ENCODE measurements around the gene MLNR. TPM values are rescaled to one million over a fixed set of nuclear protein-coding genes. Genes with fewer than 3 reads are reported as not detected.

The MLNR gene
- total and polyA plus RNA-seq, 9 of the 15 experiments (the other 6 are each of a cell fraction or from before 2014, with no cell fraction given): not detected

DNA sequence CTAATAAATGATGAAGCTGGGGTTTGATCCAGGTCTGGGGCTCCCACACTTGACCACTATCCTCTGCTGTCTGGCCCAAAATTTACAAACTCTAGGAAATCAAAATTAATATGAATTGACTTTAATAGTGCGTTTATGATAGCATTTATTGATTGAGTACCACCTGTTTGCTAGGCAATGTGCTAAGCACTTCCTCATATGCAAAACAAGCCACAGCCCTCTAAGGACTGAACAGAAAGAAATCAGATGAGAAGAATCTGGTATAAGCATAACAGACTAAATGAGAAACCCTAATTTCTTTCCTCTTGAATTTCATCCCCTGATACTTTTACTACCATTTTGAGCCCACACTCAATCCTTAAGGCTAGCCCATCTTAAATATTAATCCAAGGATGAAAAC is 6.6 kb upstream of the MLNR start:
- in situ Hi-C loops (cut with MboI): no loop called here
- FAIRE-seq: no peak
- no peak for TF ChIP-seq SFPQ (IDR thresholded peaks at IDR 0.05; ENCODE audit: low read depth, low read length)
- TF ChIP-seq, protein P1, sequence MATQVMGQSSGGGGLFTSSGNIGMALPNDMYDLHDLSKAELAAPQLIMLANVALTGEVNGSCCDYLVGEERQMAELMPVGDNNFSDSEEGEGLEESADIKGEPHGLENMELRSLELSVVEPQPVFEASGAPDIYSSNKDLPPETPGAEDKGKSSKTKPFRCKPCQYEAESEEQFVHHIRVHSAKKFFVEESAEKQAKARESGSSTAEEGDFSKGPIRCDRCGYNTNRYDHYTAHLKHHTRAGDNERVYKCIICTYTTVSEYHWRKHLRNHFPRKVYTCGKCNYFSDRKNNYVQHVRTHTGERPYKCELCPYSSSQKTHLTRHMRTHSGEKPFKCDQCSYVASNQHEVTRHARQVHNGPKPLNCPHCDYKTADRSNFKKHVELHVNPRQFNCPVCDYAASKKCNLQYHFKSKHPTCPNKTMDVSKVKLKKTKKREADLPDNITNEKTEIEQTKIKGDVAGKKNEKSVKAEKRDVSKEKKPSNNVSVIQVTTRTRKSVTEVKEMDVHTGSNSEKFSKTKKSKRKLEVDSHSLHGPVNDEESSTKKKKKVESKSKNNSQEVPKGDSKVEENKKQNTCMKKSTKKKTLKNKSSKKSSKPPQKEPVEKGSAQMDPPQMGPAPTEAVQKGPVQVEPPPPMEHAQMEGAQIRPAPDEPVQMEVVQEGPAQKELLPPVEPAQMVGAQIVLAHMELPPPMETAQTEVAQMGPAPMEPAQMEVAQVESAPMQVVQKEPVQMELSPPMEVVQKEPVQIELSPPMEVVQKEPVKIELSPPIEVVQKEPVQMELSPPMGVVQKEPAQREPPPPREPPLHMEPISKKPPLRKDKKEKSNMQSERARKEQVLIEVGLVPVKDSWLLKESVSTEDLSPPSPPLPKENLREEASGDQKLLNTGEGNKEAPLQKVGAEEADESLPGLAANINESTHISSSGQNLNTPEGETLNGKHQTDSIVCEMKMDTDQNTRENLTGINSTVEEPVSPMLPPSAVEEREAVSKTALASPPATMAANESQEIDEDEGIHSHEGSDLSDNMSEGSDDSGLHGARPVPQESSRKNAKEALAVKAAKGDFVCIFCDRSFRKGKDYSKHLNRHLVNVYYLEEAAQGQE (IDR thresholded peaks at IDR 0.05; ENCODE audit: borderline replicate concordance): no peak
- TF ChIP-seq, protein P1 (CRISPR knock-in tag; IDR thresholded peaks at IDR 0.05; ENCODE audit: low read depth): no peak
- TF ChIP-seq MXI1 (IDR thresholded peaks at IDR 0.05; ENCODE audit: low read depth, low read length): no peak
- TF ChIP-seq ZNF644 (tag; IDR thresholded peaks at IDR 0.05; ENCODE audit: low read depth): no peak
- no peak for TF ChIP-seq ELF2 (CRISPR knock-in tag; IDR thresholded peaks at IDR 0.05)
- no peak for TF ChIP-seq FOXA1 (IDR thresholded peaks at IDR 0.05; ENCODE audit: borderline replicate concordance)
- no peak for TF ChIP-seq MEF2D (tag; conservative IDR thresholded peaks at IDR 0.05; ENCODE audit: low read depth)
- TF ChIP-seq, protein P2, sequence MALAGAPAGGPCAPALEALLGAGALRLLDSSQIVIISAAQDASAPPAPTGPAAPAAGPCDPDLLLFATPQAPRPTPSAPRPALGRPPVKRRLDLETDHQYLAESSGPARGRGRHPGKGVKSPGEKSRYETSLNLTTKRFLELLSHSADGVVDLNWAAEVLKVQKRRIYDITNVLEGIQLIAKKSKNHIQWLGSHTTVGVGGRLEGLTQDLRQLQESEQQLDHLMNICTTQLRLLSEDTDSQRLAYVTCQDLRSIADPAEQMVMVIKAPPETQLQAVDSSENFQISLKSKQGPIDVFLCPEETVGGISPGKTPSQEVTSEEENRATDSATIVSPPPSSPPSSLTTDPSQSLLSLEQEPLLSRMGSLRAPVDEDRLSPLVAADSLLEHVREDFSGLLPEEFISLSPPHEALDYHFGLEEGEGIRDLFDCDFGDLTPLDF (CRISPR knock-in tag; IDR thresholded peaks at IDR 0.05): no peak
- TF ChIP-seq SNIP1 (IDR thresholded peaks at IDR 0.05; ENCODE audit: low read depth): no peak
- no peak for TF ChIP-seq KDM1A (IDR thresholded peaks at IDR 0.05)
- TF ChIP-seq ZNF217 (CRISPR knock-in tag; IDR thresholded peaks at IDR 0.05): no peak
- no peak for TF ChIP-seq BACH1 (tag; IDR thresholded peaks at IDR 0.05)

More for the DNA sequence above, 6.6 kb upstream of the MLNR start:
- no peak overlapping the region for H3K9ac ChIP-seq (ENCODE audit: insufficient read depth in 1 of 2, low read depth in 2 of 2, low read length in 2 of 2)
- DNase-seq (ENCODE audit: extremely low read depth in 1 of 4, low spot score in 3 of 4): no peak
- no peaks in the 10 kb centered on the region for H4K20me1 ChIP-seq (replicated peaks; ENCODE audit: control insufficient read depth, insufficient read depth, low read length)
- no peak overlapping the region for H3K4me2 ChIP-seq (ENCODE audit: insufficient read depth, low read length)
- H3K27ac ChIP-seq (ENCODE audit: extremely low read depth, low read depth, low read length): no peak overlapping the region
- no peak overlapping the region for H3K4me3 ChIP-seq
- BruUV-seq (replicated peaks): no TSS peak
- H3K9me3 ChIP-seq (replicated peaks; ENCODE audit: control insufficient read depth, insufficient read depth, low read depth, low read length): no peaks in the 10 kb centered on the region
- 56% methylated on average over 1 of the region's 1 CpG for WGBS (ENCODE audit: insufficient coverage, low coverage, missing lambda C conversion rate)
- peaks cover 0 to 3% of the 10 kb centered on the region in 2 experiments; a peak in 2 of 5 replicates for H3K4me1 ChIP-seq (replicated peaks in 1 of 2; ENCODE audit: control insufficient read depth in 2 of 2, insufficient read depth in 2 of 2, low read length in 2 of 2)
- no peak for ATAC-seq
- no peak overlapping the region for H2AFZ ChIP-seq (ENCODE audit: low read depth, low read length)
- CTCF ChIA-PET (ENCODE audit: low intra/inter-chr PET ratio): no interaction called here
- H3K9me1 ChIP-seq (ENCODE audit: control insufficient read depth, insufficient read depth, low read length): no peaks in the 10 kb centered on the region
- no peaks in the 10 kb centered on the region for H3K79me2 ChIP-seq (ENCODE audit: control insufficient read depth, insufficient read depth, low read length)
- peaks cover 0 to 4% of the 10 kb centered on the region in 2 experiments; a peak in 2 of 5 replicates for H3K27me3 ChIP-seq (ENCODE audit: control insufficient read depth in 2 of 2, insufficient read depth in 2 of 2, low read length in 2 of 2)
- no peaks in the 10 kb centered on the region for H3K36me3 ChIP-seq (ENCODE audit: control insufficient read depth, insufficient read depth, low read length)
- POLR2A ChIA-PET: no interaction called here
- intact Hi-C loops (cut with micrococcal nuclease): no loop called here
